Right lobe of liver (tissue), 4 donors: Measurements from ENCODE around the gene MED31.

Experiments
- POLR2A ChIP-seq: fragments of 450-650 bp; IDR thresholded peaks from one replicate; pipeline ENCODE4 v1.6.1; 2017; ENCODE audit warnings: antibody characterized with exemption, mild to moderate bottlenecking
- TF ChIP-seq, protein P1 (sequence below), 4 donors: fragments of 200-600 bp in 3 of 4; fragments of 450-650 bp in 1 of 4; IDR thresholded peaks; one replicate each; pipeline versions ENCODE4 v1.5.1 to v1.8.0; 2016 to 2022; ENCODE audit warnings: antibody characterized with exemption in 4 of 4, mild to moderate bottlenecking in 2 of 4
- donor health status: DM: no; HTN: no; CAD: no.
- donor health status: DM: no; HTN: no; CAD: no.
- donor health status: DM: no; HTN: yes; CAD: no.

DNA sequence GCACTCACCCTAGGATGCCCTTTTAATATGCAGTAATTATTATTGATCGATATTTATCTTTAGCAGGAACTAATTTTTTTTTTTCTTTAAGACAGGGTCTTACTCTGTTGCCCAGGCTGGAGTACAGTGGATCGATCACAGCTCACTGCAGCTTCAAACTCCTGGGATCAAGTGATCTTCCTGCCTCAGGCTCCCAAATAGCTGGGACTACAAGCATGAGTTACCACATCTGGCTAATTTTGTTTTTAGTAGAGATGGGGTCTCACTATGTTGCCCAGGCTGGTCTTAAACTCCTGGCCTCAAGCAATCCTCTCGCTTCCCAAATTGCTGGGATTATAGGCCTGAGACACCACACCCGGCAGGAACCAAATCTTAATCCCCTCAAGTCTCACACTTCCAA is 40.2 kb downstream of the MED31 start:
- TF ChIP-seq, protein P1, sequence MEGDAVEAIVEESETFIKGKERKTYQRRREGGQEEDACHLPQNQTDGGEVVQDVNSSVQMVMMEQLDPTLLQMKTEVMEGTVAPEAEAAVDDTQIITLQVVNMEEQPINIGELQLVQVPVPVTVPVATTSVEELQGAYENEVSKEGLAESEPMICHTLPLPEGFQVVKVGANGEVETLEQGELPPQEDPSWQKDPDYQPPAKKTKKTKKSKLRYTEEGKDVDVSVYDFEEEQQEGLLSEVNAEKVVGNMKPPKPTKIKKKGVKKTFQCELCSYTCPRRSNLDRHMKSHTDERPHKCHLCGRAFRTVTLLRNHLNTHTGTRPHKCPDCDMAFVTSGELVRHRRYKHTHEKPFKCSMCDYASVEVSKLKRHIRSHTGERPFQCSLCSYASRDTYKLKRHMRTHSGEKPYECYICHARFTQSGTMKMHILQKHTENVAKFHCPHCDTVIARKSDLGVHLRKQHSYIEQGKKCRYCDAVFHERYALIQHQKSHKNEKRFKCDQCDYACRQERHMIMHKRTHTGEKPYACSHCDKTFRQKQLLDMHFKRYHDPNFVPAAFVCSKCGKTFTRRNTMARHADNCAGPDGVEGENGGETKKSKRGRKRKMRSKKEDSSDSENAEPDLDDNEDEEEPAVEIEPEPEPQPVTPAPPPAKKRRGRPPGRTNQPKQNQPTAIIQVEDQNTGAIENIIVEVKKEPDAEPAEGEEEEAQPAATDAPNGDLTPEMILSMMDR (IDR thresholded peaks at IDR 0.05) = no peak
- no peak for TF ChIP-seq POLR2A
